GM21737 (cell line): ENCODE data around the gene SHISA7.
A peak's percentile ranks its signal among the peaks of the same experiment; 100 is the strongest.

Experiments
- ATAC-seq: cut with Tn5 transposase; IDR thresholded peaks from one replicate; pipeline ENCODE4 v1.9.1; 2021; ENCODE audit warnings: mild to moderate bottlenecking, moderate library complexity; ENCODE audit not compliant: unreplicated experiment

The SHISA7 gene

DNA sequence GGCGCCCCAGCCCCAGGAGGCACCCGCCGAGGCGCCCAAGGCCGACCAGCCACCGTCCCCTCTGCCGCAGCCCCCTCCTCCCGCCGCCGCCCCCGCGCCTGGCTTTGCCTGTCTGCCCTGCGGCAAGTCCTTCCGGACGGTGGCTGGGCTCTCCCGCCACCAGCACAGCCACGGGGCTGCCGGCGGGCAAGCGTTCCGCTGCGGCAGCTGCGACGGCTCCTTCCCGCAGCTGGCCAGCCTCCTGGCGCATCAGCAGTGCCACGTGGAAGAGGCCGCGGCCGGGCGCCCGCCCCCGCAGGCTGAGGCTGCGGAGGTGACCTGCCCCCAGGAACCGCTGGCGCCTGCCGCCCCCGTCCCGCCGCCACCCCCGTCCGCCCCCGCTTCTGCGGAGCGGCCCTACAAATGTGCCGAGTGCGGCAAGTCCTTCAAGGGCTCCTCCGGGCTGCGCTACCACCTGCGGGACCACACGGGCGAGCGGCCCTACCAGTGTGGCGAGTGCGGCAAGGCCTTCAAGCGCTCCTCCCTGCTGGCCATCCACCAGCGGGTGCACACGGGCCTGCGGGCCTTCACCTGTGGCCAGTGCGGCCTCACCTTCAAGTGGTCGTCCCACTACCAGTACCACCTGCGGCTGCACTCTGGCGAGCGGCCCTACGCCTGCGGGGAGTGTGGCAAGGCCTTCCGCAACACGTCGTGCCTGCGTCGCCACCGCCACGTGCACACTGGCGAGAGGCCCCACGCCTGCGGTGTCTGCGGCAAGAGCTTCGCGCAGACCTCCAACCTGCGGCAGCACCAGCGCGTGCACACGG is 39.3 kb upstream of the SHISA7 start:
- ATAC-seq: no peak

DNA sequence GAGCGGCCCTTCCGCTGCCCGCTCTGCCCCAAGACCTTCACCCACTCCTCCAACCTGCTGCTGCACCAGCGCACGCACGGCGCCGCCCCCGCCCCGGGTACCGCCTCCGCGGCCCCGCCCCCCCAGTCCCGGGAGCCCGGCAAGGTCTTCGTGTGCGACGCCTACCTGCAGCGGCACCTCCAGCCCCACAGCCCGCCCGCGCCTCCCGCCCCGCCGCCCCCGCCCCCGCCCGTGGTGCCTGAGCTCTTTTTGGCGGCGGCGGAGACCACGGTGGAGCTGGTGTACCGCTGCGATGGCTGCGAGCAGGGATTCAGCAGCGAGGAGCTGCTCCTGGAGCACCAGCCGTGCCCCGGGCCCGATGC is 38.7 kb upstream of the SHISA7 start:
- no peak for ATAC-seq

DNA sequence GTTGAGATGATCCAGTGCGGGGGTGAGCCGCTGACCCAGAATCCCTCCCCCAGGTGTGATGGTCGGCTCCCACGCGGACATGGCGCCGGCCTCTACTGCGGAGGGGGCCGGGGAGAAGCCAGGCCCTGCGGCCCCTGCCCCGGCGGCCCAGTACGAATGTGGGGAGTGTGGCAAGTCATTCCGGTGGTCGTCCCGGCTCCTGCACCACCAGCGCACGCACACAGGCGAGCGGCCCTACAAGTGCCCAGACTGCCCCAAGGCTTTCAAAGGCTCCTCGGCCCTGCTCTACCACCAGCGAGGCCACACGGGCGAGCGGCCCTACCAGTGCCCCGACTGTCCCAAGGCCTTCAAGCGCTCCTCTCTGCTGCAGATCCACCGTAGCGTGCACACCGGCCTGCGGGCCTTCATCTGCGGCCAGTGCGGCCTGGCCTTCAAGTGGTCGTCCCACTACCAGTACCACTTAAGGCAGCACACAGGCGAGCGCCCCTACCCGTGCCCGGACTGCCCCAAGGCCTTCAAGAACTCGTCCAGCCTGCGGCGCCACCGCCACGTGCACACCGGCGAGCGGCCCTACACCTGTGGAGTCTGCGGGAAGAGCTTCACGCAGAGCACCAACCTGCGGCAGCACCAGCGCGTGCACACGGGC is 38.2 kb upstream of the SHISA7 start:
- ATAC-seq: no peak

GRCh38 chr19:55479451-55480230 is 36.5 kb upstream of the SHISA7 start:
- ATAC-seq: no peak

DNA sequence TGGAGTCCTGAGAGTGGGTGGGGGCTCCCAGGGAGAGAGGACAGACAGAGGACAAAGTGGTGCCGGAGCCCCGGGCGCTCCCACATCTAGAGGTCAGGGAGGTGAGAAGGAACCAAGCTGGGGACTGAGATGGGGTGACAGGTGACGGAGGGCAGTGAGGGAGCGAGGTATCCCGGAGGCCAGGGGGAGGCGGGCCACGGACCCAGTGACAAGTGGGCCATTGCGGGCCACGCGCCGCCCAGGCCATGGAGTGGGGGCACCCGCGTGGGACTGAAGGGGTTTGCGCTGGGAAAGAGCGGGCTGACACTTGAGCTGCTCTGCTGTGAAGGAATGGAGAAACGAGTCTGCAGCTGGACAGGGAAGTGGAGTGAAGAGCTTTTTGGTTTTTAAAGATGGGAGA is 35.9 kb upstream of the SHISA7 start:
- no peak for ATAC-seq

- no peak for ATAC-seq
These were observed 35.3 kb upstream of the SHISA7 start for GRCh38 chr19:55478364-55478763.

DNA sequence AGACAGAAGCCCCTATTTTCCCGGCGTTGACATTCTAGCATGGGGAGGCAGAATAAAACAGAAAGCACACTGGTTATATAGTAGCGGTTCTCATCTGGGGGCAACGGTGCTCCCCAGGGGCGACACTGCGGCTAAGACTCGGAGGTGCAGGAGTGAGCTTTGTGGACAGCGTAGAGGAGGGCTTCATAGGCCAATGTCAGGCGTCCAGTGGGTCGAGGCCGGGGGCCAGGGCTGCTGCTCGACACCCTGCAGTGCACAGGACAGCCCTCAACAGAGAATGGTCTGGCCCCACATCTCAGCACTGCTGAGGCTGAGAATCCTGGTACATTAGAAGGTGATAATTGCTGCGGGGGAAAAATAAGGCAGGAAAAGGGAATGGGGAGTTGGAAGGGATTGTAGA is 34.8 kb upstream of the SHISA7 start:
- no peak for ATAC-seq

- ATAC-seq: peak; percentile 81
These were observed 33.1 kb upstream of the SHISA7 start, which contains the start of gene ZNF628 for GRCh38 chr19:55476100-55476775. ZNF628 (plus strand) TSS chr19:55476617; CDS start chr19:55479911, 3,294 bp downstream.

- ATAC-seq: no peak
These were observed 31.5 kb upstream of the SHISA7 start for GRCh38 chr19:55474269-55475265.

GRCh38 chr19:55473225-55474012 is 30.3 kb upstream of the SHISA7 start:
- ATAC-seq: no peak

DNA sequence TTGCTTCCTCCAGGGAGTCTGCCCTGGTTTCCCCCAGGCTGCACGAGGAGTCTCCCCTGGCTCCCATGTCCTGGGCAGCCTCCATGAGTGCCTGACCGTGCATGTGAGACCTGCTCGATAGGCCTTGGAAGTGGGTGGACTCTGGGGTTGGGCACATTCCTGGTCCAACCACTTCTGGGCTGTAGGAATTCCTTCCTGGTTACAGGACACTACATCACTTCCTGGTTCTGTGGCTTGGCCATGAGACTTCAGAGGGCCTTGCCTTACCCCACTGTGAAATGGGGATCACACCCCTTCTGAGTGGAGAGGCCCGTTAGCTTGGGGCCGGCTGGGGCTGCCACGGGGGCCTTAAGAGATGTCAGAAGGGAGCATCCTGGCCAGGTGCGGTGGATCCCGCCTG is 29.4 kb upstream of the SHISA7 start:
- no peak for ATAC-seq

DNA sequence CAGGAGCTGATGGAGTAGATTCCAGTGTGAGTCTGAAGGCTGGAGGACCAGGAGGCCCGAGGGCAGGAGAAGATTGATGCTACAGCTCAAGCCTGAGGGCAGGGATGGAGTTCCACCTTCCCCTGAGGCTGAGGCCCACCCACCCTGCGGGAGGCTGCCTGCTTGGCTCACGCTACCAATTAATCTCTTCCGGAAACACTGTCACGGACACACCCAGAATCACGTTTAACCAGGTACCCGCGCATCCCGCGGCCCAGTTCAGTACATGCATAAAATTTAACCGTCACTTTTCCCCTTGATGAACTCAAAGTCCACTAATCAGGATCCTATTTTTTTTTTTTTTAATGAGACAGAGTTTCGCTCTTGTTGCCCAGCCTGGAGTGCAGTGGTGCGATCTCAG is 28.2 kb upstream of the SHISA7 start:
- ATAC-seq: no peak

GRCh38 chr19:55468054-55468393 is 24.9 kb upstream of the SHISA7 start:
- ATAC-seq: no peak

DNA sequence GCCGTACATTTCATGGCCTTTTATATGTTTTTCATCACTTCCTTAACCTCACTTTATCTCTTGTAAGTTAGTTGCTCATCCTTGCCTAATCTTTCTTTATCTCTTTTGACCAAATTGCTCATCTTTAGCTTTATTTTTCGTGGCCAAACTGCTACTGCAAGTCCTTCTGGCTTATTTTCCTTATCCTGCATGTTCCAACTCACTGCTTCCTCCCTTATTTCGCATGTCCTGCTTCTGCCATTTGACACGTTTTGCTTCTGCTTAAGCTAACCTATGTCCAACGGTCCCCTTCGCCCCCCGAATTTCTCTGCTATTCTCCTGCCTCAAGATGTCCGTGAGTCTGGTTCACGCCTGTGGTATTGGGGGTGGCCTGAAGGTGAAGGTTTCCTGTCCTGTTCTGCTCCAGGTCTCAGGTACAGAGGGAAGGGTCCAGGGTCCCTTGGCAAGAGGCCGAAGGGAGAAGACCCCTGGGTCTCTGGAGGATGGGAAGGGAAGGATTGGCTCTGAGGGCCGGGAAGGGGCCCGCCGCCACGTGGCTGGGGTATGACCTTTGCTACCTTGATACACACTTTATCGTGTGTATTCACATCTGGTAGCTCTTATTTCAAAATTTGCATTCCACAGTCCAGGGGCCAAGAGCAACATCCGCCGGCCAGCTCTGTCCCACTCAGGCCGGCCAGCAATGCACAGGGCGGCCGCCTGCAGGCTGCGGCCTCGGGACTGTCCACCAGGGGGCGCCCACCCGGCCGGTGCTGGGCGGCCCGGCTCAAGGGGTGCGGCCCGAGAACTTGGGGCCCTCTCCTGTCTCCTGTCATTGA is 24.3 kb upstream of the SHISA7 start:
- no peak for ATAC-seq

GRCh38 chr19:55466241-55466614 is 23.1 kb upstream of the SHISA7 start:
- ATAC-seq: no peak

DNA sequence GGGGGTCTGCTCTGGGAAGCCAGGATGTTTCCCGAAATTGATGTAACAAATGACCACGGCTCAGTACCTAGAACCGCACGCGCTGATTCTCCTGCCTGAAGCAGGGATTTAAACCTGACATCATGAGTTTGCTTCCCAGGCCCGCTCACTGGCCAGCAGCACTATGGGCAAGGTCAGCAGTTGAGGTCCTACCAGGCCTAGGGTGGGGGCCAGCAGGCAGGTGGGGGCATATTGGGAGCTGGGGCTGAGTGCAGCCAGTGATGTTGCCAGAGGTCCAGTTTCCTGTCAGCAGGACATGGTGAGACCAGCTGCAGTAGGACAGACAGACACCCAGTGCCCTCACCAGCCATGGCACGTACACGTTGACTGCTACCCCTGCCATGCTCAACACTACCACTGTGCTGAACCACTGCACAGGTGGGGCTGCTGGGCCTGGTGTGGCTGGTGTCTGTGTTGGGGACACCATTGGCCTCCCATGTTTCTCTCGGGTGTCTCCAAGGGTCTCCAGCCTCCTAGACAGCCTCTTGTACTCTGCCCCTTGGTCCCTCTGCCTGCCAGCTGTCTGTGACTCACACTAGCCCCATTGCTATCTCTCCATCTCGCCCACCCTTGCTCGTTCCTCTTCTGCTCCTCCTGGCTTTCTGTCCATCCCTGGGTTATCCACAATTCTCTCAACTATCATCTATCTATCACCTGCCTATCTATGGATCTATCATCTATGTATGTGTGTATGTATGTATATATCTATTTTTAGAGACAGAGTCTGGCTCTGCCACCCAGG is 22.6 kb upstream of the SHISA7 start:
- no peak for ATAC-seq

- no peak for ATAC-seq
These were observed 21.6 kb upstream of the SHISA7 start, which contains the start of gene C19orf85 for GRCh38 chr19:55464662-55465054. C19orf85 (minus strand) TSS chr19:55464751; CDS start chr19:55464554, 197 bp downstream.
